Measurements from ENCODE around the gene PRKG1.

- TF ChIP-seq CTCF (conservative IDR thresholded peaks at IDR 0.05 in 1 of 2, IDR thresholded peaks at IDR 0.05 in 1 of 2; ENCODE audit: low read depth in 1 of 2, low read length in 2 of 2): no peak
- TF ChIP-seq EZH2 (IDR thresholded peaks at IDR 0.05; ENCODE audit: low read length, missing control alignments): no peak
These were observed 511.5 kb downstream of the PRKG1 start for GRCh38 chr10:51585742-51586141.
